Mesenteric fat pad (tissue), 1 donor: Measurements from ENCODE around the gene PAX9. TPM values are rescaled to one million over a fixed set of nuclear protein-coding genes. Genes with fewer than 3 reads are reported as not detected.

Experiments
- DNase-seq: peaks from one replicate; pipeline ENCODE4 v3.0.0-alpha.2; 2020; ENCODE audit warnings: low spot score
- long read RNA-seq: library from polyadenylated mRNA; unstranded; transcript quantifications from one replicate; pipeline ENCODE4 v2.0.0, GENCODE V29; 2020
- total RNA-seq: library from RNA; stranded (reverse); fragmentation: NEBNext Ultra II Directional; extraction: Animal tissue kit (Norgen Biotek cat#: 25700); gene quantifications from one replicate; pipeline ENCODE4 v1.2.1, GENCODE V29; 2021
- donor health status: DM: yes; HTN: yes; CAD: no.

PAX9 gene
- not detected for total RNA-seq
- long read RNA-seq = 0 reads

- DNase-seq = no peak
These were observed at the start of gene PAX9 for GRCh38 chr14:36661506-36662257. TSS of gene PAX9 (plus strand) at chr14:36661860. CDS start at chr14:36662090, 230 bp downstream.

- no peak for DNase-seq
These were observed 43.8 kb upstream of the PAX9 start for GRCh38 chr14:36617824-36618223.

- DNase-seq = no peak
These were observed 43.0 kb upstream of the PAX9 start for GRCh38 chr14:36618641-36619040.

- no peak for DNase-seq
These were observed 42.5 kb upstream of the PAX9 start for GRCh38 chr14:36619131-36619530.

- no peak for DNase-seq
These were observed 41.8 kb upstream of the PAX9 start for GRCh38 chr14:36619853-36620252.

GRCh38 chr14:36625014-36625413 is 36.6 kb upstream of the PAX9 start:
- DNase-seq = no peak

- DNase-seq = no peak
These were observed 36.2 kb upstream of the PAX9 start for GRCh38 chr14:36625436-36625835.

GRCh38 chr14:36626151-36626550 is 35.5 kb upstream of the PAX9 start:
- no peak for DNase-seq

DNA sequence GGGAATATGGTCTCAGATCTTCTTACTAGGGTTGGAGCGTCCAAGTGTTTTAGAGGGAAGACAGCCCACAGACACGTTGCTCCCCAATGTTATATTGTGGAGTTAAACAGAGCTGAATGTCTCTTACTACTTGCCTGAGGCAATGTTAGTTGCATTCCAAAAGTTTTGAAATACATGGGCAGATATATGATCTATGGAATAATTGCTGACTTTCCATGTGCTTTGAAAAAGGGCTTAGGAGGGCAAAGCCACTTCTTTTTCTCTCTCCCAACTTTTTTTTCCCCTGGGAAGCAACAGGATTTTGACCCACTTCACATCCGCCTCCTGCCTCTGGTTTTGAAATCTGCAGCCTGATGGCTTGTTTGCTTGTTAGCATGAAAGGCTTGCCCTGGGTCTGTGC is 33.7 kb upstream of the PAX9 start:
- no peak for DNase-seq

DNA sequence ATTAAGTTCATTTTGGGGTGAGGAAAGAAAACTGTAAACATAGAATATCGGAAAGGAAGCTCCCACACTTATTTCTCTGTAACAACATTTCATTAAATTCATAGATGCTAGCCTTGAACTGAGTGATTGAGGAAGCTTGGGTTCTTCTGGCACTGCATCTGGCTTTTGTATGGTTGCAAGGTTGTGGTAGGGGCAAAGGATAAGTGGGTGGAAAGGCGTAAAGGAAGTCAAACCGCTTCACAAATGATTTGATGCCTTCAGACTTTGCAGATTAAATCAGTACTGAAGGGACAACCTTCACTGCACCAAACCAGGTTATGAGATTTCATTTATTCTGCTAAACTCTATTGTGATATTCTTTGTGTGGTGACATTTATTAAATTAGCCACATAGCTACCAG is 28.1 kb upstream of the PAX9 start:
- no peak for DNase-seq

- no peak for DNase-seq
These were observed 14.8 kb upstream of the PAX9 start for GRCh38 chr14:36646664-36647416.

GRCh38 chr14:36647417-36647823 is 14.2 kb upstream of the PAX9 start:
- no peak for DNase-seq

- no peak for DNase-seq
These were observed 13.6 kb upstream of the PAX9 start for GRCh38 chr14:36647824-36648753.

- no peak for DNase-seq
These were observed 11.6 kb upstream of the PAX9 start for GRCh38 chr14:36649872-36650650.

DNA sequence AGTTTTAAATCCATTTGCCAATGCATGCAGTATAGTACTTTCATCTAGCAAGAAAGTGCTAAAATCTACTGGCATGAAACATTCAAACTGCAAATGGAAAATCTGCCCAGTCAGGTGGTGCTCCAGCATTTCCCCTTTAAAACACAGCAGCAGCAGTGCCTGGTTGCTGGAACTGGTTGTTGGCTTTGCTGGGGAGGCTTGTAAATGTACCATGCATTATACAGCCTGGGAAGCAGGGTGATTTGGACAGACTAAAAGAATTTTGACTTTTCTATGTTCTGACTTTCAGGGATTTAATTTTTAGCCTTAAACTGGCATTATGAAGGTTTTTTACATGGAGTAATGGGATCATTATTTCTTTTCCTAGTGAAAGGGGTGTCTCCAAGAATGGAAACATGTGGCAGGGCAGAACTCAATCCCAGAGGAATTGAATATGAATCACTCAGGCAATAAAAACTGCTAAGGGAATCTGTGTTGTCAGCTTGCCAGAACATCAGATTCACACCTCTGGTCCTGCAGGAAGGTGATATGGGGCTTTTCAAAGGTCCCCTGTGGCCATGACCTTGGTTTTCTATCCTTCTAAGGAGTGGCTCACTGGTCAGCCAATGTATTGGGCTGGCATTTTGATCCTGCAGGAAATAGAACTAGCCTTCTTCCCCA is 9.0 kb upstream of the PAX9 start:
- no peak for DNase-seq

DNA sequence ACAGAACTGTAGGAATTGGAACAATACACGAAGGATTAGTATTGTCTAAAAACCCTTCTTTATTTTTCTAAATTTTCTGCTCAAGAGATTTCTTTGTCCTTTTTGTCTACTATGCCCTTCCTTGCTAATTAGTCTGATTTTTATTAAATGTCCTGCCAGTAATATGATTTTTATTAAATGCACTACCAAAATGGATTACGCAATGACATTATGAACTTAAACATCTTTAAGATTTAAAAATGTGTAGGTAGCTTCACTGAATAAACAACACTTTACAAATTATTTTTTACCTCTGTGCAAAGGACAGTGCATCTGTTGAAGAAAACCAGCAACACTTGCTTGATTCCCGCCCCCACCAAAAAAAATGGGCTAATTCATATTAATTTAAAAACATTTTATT is 8.2 kb upstream of the PAX9 start:
- no peak for DNase-seq

- DNase-seq = no peak
These were observed 7.5 kb upstream of the PAX9 start for GRCh38 chr14:36653962-36654793.

DNA sequence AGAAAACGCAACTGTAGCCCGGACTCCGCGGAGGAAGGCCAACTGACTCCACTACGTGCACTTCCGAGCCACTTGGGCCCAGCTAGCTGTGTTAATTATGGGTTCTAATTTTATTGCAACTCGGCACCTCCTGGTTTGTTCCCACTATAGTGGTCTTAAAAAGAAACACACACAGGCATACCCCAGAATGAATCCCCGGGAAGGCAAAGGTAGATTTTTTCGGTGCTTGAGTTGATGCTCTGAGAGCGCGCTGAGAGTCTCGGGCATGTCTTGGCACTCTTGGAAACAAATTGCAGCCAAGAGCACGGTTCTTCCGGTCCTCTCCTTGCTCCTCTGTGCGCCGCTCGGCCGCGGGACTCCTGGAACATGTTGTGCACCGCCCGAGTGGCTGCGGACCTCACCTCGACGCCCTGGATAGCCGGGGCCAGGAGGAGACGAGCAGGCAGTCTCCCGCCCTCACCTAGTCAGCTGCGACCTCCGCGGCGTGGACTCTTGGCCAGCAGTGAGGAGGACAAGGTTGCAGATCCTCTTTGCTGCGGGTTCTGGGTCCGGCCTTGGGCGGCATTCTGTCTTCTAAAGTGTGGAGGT is 6.8 kb upstream of the PAX9 start:
- DNase-seq = no peak

DNA sequence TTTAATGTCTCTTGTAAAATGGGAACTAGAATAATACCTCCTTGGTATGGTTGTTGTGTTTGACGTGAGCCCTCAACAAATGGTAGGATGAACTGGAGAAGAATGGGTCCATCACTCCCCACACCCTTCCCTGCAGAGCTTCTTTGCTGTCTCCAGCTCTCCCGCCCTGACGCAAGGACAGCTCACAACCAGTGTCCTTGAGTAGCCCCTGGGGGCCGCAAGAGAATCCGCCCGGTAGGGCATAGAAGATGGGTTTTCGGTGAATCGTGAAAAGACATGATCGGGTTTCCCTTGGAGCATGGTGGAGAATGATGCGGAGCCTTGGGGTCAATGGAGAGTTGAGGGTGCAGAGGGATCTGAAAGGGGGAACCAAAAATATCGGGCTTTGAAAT is 6.1 kb upstream of the PAX9 start:
- DNase-seq = no peak
